Measurements from ENCODE around the gene GSTM5.
"Not testable (repeated sequence)": the region's sequence is repeated elsewhere in the genome, so short reads cannot be mapped to it uniquely, and the experiment has no call there.

GSTM5 gene

DNA sequence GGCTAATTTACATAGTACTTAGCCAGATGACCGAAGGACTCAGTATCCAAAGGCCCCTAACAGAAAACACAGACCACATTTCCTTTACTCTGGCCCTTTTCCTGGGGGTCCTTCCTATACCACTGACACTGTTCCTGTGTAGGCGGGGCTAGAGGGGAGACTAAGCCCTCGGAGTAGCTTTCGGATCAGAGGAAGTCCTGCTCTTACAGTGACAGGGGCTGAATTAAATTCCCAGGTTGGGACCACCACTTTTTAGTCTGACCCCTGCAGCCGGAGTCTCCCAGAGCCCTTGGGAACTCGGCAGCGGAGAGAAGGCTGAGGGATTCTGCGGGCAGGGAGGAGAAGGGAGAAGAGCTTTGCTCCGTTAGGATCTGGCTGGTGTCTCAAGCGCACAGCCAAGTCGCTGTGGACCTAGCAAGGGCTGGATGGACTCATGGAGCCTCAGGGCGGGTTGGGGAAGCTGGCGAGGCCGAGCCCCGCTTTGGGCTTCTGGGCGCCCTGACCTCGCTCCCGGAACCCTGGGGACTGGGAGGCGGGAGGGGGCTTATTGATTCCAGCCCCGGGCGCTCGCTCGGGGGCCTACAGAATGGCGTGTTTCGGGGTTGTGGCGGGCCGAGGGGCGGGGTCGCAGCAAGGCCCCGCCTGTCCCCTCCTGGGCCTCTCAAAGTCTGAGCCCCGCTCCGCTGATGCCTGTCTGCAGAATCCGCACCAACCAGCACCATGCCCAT, at the start of gene GSTM5:
GSTM5 (plus strand) TSS at position 659 of the 728 bp plus-strand sequence; CDS start at position 721, 62 bp downstream.
- H3K4me3 ChIP-seq (ENCODE audit: low read depth, low read length), result peak within 1 kb of the TSS; percentile 46

- no peak for TF ChIP-seq CTCF (IDR thresholded peaks at IDR 0.05; ENCODE audit: low read depth, low read length)
Measured at GRCh38 chr1:109664671-109665070, 47.4 kb upstream of the GSTM5 start.

DNA sequence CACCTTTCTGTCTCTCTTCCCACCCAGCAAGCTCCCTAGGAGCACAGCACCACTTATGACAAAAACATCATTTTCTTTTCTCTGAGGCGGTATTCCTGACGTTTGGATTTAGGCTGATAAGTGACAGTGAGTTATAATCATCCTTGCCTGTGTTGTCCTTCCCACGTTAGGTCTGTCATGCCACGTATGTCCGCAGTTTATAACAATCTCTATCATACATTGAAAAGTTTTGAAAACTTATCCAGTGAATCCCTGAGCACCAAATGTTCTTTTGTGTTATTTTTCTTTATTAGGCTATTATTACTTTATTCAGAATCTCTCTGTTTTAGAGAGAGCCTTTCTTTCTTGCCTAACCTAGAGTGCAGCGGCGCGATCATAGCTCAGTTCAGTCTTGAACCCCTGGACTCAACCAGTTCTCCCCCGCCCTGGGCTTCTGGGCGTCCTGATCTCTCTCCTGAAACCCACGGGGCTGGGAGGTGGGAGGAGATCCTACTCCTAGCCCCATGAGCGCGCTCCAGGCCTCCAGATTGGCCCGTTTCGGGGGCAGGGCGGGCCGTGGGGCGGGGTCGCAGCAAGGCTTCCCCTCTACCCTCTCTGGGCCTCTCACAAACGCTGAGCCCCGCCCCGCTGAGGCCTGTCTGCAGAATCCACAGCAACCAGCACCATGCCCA, 44.5 kb upstream of the GSTM5 start, which contains the start of gene GSTM2:
GSTM2 (plus strand) TSS at position 606 of the 671 bp plus-strand sequence; CDS start at position 665, 59 bp downstream.
- peak within 1 kb of the TSS; percentile 62 for H3K4me3 ChIP-seq (ENCODE audit: low read depth, low read length)
- TF ChIP-seq CTCF (IDR thresholded peaks at IDR 0.05; ENCODE audit: low read depth, low read length), result no peak

More at GRCh38 chr1:109664671-109665070, 47.4 kb upstream of the GSTM5 start:
- no peak overlapping the region for H3K4me3 ChIP-seq (ENCODE audit: low read depth, low read length)

- TF ChIP-seq CTCF (IDR thresholded peaks at IDR 0.05; ENCODE audit: low read depth, low read length), result no peak
- peak overlapping the region; percentile 62 for H3K4me3 ChIP-seq (ENCODE audit: low read depth, low read length)
Measured at GRCh38 chr1:109668123-109668775, 43.8 kb upstream of the GSTM5 start.

GRCh38 chr1:109669246-109669948, 42.7 kb upstream of the GSTM5 start:
- no peak for TF ChIP-seq CTCF (IDR thresholded peaks at IDR 0.05; ENCODE audit: low read depth, low read length)
- H3K4me3 ChIP-seq (ENCODE audit: low read depth, low read length), result no peak overlapping the region

DNA sequence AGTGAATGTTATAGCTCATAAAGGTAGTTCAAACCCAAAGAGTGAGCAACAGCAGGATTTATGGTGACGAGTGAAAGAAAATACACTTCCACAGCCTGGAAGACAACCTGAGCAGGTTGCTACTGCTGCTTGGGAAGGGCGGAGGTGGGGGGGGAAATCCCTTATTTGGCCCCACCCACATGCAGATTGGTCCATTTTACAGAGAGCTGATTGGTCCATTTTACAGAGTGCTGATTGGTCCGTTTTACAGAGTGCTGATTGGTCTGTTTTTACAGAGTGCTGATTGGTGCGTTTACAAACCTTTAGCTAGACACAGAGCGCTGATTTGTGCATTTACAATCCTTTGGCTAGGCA, 42.1 kb upstream of the GSTM5 start:
- not testable (repeated sequence) for H3K4me3 ChIP-seq (ENCODE audit: low read depth, low read length)

DNA sequence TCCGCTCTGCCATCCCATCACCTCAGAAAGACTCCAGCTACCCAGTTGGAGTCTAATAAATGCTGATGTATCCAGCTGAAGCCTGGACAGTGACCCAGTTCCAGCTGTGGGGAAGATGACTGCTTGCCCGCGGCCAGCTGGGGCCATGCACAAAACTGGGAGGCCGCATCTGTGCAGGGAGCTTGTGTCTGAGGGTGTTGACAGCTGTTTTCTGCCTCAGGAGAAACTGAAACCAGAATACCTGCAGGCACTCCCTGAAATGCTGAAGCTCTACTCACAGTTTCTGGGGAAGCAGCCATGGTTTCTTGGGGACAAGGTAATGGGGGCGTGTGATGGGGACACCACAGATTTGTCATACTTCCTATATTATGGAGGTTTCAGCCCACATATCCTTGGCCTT, 41.0 kb upstream of the GSTM5 start:
- no peak for TF ChIP-seq CTCF (IDR thresholded peaks at IDR 0.05; ENCODE audit: low read depth, low read length)
- H3K4me3 ChIP-seq (ENCODE audit: low read depth, low read length), result no peak overlapping the region

GRCh38 chr1:109673861-109674260, 38.2 kb upstream of the GSTM5 start:
- not testable (repeated sequence) for H3K4me3 ChIP-seq (ENCODE audit: low read depth, low read length)

- not testable (repeated sequence) for H3K4me3 ChIP-seq (ENCODE audit: low read depth, low read length)
Measured at GRCh38 chr1:109676683-109677381, 35.2 kb upstream of the GSTM5 start.
